ENCODE results near the gene DTNB.
A peak's percentile ranks its signal among the peaks of the same experiment; 100 is the strongest.

The DTNB gene

GRCh38 chr2:25493207-25493606, 180.2 kb downstream of the DTNB start:
- no peak for DNase-seq

- DNase-seq = no peak
Measured at GRCh38 chr2:25492726-25493125, 180.7 kb downstream of the DTNB start.

- DNase-seq = no peak
Measured at GRCh38 chr2:25491966-25492532, 181.3 kb downstream of the DTNB start.

GRCh38 chr2:25491003-25491696, 182.2 kb downstream of the DTNB start:
- DNase-seq = no peak

GRCh38 chr2:25490217-25490616, 183.2 kb downstream of the DTNB start:
- no peak for DNase-seq

GRCh38 chr2:25489631-25490030, 183.7 kb downstream of the DTNB start:
- DNase-seq = no peak

GRCh38 chr2:25483607-25484266, 189.6 kb downstream of the DTNB start:
- DNase-seq = no peak

GRCh38 chr2:25482341-25482740, 191.0 kb downstream of the DTNB start:
- no peak for DNase-seq

- DNase-seq = no peak
Measured at GRCh38 chr2:25481381-25482300, 191.7 kb downstream of the DTNB start.

- no peak for DNase-seq
Measured at GRCh38 chr2:25480561-25480960, 192.8 kb downstream of the DTNB start.

- no peak for DNase-seq
Measured at GRCh38 chr2:25479761-25480160, 193.6 kb downstream of the DTNB start.

GRCh38 chr2:25478736-25479135, 194.6 kb downstream of the DTNB start:
- no peak for DNase-seq

- DNase-seq = peak; percentile 64 to 80
Measured at GRCh38 chr2:25473758-25474340, 199.5 kb downstream of the DTNB start.

GRCh38 chr2:25473131-25473530, 200.2 kb downstream of the DTNB start:
- DNase-seq = no peak

- no peak for DNase-seq
Measured at GRCh38 chr2:25470806-25471205, 202.6 kb downstream of the DTNB start.

GRCh38 chr2:25467743-25468142, 205.6 kb downstream of the DTNB start:
- DNase-seq = no peak

- no peak for DNase-seq
Measured at GRCh38 chr2:25462021-25462420, 211.4 kb downstream of the DTNB start.

- no peak for DNase-seq
Measured at GRCh38 chr2:25460261-25460905, 213.0 kb downstream of the DTNB start.

- no peak for DNase-seq
Measured at GRCh38 chr2:25454824-25455611, 218.4 kb downstream of the DTNB start.

- DNase-seq = no peak
Measured at GRCh38 chr2:25453199-25453905, 220.0 kb downstream of the DTNB start.

- DNase-seq = no peak
Measured at GRCh38 chr2:25448808-25449207, 224.6 kb downstream of the DTNB start.
